IPS-18c (cell line): ENCODE data around the gene FUT6.
"Not testable (repeated sequence)": the region's sequence is repeated elsewhere in the genome, so short reads cannot be mapped to it uniquely, and the experiment has no call there.

ENCODE experiments used
- H3K4me3 ChIP-seq: 2 replicates; pipeline ENCODE4 v1.7.0; 2013; ENCODE audit warnings: low read depth, mild to moderate bottlenecking, low read length, moderate library complexity; ENCODE audit not compliant: insufficient read depth
- H3K9me3 ChIP-seq: one replicate; pipeline ENCODE4 v1.6.1; 2013; ENCODE audit warnings: mild to moderate bottlenecking, low read length, moderate library complexity; ENCODE audit not compliant: control insufficient read depth, insufficient read depth

FUT6 gene

DNA sequence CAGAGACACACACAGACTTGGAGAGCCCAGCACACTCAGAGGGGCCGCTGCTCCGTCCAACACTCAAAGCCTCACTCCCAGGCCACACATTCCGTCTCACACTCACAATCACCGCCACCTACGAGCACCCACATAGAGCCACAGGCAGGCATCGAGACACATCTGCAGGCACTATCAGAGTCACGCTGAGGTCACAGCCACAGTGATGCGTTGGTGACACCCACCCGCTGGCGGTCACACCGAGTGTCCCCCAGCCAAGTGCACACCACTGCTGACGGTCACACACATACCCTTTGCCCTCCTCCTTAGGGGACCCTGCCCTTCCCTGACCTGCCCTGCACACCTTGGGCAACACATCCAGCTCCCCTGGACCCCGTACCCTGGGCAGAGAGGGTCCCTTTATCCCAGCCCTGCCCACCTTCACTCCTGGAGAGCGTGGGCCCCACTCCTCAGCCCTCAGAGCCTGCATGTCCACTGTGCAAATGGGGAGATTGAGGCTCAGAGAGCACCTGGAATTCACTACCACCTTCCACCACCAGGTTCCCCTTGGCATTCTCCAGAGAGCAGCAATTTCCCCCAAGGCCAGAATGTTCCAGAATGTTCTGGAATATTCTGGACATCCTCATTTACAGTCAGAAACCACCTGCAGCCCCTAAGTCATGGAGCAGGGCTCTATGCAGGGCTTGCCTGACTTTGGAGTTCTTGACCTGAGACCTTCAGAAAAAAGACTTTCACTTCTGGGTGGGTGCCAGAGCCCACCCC, 25.4 kb upstream of the FUT6 start:
- Histone ChIP-seq H3K4me3 (no peak overlapping the region), H3K9me3 (no peaks in the 10 kb centered on the region)

DNA sequence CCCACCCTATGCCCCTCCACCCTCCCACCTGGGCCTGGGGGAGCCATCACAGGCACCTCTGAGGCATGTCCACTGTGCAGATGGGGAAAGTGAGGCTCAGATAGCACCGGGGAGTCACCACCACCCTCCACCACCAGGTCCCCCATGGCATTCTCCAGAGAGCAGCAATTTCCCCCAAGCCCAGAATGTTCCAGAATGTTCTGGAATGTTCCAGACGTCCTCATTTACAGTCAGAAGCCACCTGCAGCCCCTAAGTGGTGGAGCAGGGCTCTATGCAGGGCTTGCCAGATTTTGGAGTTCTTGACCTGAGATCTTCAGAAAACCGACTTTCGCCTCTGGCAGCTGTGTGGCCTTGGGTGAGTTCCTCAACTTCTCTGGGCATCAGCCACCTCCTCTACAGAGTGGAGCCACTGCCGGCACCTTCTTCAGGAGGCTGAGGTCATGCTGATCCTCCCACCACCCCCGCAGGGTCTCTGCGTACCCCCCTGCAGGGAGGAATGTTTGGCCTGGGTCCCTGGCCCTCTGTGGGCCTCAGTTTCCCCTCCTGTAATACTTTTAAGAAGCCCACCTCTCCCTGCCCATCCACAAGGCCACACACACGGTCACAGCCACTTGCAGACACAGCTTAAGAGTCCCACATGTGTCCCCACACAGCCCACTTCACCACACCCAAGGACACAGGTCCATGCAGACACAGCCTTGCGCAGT, 24.7 kb upstream of the FUT6 start:
- no peak overlapping the region for H3K4me3 ChIP-seq
- no peaks in the 10 kb centered on the region for H3K9me3 ChIP-seq

DNA sequence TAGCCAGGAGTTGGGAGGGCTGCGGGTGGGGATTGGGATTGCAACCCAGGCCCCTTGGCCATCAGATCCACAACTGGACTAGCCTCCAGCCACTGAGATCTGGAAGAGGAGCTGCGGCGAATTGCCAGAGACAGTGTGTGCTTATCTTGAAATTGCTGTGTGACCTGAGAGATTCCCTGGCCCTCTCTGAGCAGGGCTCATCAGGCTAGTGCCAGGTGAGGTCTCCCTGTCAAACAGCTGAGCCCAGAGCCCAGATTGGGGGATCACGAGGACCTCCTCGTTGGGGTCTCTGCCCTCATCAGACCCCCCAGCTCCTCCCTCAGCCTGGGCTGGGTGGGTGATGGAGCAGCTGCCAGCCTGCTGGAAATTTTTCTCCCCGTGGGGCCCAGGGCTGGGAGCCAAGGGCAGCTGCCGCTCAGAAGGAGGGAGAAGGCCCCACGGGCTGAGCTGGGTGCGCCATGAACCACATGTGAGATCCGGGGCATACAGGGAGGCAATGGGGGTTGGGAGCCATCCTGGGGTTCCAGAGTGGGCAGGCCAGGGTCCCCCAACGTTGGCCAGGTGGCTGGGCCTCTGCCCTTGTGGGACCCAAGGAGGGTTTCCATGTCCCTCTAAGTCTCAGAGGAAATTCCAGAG, 23.6 kb upstream of the FUT6 start:
- H3K9me3 ChIP-seq: no peaks in the 10 kb centered on the region
- no peak overlapping the region for H3K4me3 ChIP-seq

DNA sequence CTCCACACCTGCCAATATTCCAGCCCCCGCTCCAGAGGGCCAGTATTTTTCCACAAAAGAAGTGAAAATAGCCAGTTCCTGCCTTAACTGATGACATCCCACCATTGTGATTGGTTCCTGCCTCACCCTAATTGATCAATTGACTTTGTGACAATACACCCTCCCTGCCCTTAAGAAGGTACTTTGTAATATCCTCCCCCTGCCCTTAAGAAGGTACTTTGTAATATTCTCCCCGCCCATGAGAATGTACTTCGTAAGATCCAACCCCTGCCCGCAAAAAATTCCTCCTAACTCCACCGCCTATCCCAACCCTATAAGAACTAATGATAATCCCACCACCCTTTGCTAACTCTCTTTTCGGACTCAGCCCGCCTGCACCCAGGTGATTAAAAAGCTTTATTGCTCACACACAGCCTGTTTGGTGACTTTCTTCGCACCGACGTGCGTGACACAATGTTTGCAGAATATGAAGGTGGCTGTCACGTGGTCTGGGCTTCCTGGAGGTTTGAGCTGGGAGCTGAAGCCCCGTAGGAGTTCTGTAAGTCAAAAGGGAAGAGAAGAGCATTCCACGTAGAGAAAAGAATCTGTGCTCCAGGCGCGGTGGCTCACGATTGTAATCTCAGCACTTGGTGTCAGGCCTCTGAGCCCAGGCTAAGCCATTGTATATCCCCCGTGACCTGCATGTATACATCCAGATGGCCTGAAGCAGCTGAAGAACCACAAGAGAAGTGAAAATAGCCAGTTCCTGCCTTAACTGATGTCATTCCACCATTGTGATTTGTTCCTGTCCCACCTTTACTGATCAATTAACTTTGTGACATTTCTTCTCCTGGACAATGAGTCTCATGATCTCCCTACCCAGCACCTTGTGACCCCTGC, 17.9 kb upstream of the FUT6 start:
- no peaks in the 10 kb centered on the region for H3K9me3 ChIP-seq
- H3K4me3 ChIP-seq: no peak overlapping the region

DNA sequence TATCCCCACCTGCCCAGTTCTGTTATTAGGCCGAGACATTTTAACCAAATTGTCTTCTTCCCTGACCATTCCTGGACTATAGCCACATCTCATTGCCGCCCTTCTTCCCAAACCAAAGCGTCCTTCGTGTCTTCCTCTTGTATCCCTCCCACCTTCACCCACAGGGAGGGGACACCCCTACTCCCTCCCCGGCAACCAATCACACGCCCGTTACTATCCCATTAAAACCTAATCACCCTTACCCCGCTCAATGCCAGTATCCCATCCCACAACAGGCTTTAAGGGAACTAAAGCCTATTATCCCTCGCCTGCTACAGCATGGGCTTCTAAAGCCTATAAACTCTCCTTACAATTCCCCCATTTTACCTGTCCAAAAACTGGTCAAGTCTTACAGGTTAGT, 15.6 kb upstream of the FUT6 start:
- not testable (repeated sequence) for H3K4me3 ChIP-seq, H3K9me3 ChIP-seq

DNA sequence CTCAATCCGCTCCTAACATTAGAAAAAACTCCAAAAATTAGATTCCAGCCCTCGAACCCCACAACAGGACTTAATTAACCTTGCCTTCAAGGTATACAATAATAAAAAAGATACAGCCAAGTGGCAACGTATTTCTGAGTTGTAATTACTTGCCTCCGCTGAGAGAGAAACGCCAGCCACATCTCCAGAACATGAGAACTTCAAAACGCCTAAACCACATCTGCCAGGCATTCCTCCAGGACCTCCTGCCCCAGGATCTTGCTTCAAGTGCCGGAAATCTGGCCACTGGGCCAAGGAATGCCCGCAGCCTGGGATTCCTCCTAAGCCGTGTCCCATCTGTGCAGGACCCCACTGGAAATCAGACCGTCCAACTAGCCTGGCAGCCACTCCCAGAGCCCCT, 14.6 kb upstream of the FUT6 start:
- not testable (repeated sequence) for H3K4me3 ChIP-seq, H3K9me3 ChIP-seq

DNA sequence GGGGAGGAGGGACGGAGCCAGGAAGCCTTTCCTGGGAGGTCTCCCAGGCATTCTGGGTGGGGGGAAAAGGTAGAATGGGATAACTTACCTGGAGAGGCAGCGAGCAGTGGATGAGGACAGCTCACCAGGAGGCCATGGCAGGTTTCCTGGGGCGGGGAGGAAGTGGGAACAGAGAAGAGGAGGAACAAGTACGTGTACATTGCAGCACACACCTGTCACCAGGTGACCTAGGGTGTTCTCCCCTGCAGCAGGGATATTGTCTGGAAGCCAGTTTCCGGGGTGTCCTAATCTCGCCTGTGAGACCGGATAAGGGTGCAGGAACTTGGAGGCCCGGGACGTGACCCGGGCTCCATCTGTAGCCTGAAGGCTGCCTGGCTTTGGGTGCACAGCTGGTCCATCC, 11.8 kb upstream of the FUT6 start, which contains the start of gene FUT3:
TSS of gene FUT3 (minus strand) at position 148 of the 400 bp plus-strand sequence.
- no peak within 1 kb of the TSS for H3K4me3 ChIP-seq
- peaks cover 3% of the 10 kb centered on the region for H3K9me3 ChIP-seq

DNA sequence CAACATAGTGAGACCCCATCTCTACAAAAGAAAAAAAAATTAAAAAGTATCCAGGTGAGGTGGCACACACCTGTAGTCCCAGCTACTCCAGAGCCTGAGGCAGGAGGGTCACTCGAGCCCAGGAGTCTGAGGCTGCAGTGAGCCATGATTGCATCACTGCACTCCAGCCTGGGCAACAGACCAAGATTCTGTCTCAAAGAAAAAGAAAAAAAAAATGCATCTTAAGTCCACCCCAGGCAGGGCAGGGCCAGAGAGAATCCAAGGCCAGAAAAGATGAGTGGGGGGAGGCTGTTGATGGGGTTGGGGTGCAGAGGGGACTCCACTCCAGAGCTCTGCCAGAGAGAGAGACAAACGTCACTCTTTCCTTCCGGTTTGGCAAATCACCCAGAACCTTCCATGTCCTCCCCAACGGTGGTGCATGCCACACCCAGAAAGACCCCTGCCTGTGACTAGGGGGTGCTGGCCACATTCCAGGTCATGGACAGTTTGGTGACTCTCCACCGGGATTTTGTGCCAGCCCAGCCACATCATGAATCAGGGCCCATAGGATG, 11.3 kb upstream of the FUT6 start:
- no peak overlapping the region for H3K4me3 ChIP-seq
- H3K9me3 ChIP-seq: peaks cover 3% of the 10 kb centered on the region

DNA sequence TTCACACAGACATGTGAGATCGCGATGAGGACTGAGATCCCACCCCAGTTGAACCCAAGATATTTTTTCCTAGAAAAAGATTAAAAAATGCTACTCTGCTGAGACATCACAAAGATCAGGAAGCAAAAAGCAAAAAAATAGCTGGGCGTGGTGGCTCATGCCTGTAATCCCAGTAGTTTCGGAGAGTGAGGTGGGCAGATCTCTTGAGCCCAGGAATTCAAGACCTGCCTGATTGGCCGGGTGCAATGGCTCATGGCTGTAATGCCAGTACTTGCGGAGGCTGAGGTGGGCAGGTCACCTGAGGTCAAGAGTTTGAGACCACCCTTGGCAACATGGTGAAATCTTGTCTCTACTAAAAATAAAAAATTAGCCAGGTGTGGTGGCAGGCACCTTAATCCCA, 10.7 kb upstream of the FUT6 start:
- Histone ChIP-seq H3K9me3 (peaks cover 3% of the 10 kb centered on the region), H3K4me3 (no peak overlapping the region)

DNA sequence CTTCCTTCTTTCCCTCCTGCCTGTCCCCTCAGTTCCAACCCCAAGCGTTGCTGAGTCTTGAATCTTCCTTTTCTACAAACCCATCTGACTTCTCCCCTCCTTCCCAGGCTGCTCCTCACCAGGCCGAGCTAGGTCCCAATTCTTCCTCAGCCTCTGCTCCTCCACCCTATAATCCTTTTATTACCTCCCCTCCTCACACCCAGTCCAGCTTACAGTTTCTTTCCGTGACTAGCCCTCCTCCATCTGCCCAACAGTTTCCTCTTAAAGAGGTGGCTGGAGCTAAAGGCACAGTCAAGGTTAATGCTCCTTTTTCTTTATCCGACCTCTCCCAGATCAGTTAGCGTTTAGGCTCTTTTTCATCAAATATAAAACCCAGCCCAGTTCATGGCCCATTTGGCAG, 9.1 kb upstream of the FUT6 start:
- H3K4me3 ChIP-seq, H3K9me3 ChIP-seq: not testable (repeated sequence)

DNA sequence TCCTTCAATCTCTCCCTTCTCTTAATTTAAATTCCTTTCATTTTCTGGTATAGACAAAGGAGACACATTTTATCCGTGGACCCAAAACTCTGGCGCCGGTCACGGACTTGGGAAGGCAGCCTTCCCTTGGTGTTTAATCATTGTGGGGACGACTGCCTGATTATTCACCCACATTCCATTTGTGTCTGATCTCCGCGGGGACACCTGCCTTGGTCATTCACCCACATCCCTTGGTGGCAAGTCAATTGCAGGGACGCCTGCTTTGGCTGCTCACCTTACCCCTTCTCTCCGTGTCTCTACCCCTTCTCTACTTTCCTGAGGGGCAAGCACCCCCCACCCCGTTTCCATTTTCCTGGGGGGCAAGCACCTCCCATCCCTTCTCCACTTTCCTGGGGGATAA, 8.3 kb upstream of the FUT6 start:
- H3K9me3 ChIP-seq, H3K4me3 ChIP-seq: not testable (repeated sequence)

DNA sequence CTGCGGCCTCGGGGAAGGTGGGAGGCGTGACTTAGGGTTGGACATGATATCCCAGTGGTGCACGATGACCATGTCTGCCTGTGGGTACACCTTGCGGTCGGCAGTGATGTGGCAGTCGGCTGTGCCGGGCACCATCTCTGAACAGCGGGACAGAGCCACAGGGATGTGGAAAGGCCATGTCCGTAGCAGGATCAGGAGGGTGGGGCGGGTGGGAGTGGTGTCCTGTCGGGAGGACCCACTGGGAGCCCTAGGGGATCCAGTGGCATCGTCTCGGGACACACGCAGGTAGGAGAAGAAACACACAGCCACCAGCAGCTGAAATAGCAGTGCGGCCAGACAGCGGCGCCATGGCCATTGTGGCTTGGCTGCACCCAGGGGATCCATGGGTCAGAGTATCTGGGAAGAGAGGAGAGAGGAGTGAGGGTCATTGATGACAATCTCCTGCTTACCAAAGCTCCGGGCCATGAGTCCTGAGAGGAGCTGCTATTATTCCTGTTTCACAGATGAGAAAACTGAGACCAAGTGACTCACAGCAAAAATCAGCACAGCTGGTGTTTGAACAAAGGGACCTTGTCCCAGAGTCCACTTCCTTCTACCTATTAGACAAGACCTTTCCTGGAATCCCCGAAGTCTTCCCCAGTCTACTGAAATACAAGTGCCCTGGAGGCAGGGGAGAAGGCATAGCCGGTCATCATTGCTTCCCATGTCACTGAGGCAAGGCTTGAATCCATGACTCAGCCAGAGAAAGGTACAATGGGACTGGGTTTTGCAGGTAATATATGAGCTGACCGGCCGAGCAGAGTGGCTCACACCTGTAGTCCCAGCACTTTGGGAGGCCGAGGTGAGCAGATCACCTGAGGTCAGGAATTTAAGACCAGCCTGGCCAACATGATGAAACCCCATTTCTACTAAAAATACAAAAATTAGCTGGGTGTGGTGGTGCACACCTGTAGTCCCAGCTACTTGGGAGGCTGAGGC, 5.2 kb upstream of the FUT6 start:
- Histone ChIP-seq H3K9me3 (peaks cover 3% of the 10 kb centered on the region), H3K4me3 (no peak overlapping the region)

DNA sequence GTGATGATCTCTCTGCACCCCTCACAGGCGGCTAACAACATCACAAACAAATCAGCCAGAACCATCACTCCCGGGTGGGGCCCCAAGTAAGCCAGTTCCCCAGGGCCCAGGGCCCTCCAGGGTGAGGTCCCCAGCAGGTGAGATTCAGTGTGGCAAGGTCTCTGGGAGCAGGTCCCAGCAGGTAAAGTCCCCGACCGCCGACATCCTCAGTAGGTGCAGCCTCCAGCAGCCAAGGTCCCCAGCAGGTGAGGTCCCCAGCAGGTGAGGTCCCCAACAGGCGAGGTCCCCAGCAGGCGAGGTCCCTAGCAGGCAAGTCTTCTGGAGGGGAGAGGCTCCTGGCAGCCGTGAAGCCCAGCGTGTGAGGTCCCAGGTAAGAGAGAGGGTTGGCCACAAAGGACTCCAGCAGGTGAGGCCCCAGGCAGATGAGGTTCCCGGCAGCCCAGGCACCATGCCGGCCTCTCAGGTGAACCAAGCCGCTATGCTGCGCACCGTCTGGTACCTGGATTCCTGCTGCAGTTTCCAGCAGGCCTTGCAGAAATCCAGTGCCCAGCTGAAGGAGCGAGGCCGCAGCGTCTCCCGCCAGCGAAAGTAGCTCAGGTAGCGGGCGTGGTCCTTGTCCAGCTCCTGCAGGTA, 3.9 kb upstream of the FUT6 start:
- H3K4me3 ChIP-seq: no peak overlapping the region

DNA sequence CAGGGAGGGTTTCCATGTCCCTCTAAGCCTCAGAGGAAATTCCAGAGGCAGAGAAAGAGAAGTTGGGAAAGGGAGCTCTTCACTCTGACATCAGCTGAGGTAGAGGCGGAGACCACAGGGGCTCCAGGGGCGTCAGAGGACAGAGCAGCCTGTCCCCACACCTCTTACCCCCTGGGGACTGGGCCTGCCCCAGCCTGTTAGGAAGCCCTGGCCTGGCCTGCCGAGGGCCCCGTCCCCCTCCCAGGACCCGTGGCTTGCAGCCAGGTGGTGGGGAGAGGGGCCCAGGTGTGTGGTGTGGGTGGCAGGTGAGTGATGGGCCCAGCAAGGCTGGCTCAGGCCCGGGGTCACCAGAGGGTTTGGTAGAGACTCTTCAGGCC, 2.2 kb upstream of the FUT6 start:
- not testable (repeated sequence) for H3K9me3 ChIP-seq, H3K4me3 ChIP-seq

More for the DNA sequence above, 3.9 kb upstream of the FUT6 start:
- H3K9me3 ChIP-seq: peaks cover 3% of the 10 kb centered on the region

DNA sequence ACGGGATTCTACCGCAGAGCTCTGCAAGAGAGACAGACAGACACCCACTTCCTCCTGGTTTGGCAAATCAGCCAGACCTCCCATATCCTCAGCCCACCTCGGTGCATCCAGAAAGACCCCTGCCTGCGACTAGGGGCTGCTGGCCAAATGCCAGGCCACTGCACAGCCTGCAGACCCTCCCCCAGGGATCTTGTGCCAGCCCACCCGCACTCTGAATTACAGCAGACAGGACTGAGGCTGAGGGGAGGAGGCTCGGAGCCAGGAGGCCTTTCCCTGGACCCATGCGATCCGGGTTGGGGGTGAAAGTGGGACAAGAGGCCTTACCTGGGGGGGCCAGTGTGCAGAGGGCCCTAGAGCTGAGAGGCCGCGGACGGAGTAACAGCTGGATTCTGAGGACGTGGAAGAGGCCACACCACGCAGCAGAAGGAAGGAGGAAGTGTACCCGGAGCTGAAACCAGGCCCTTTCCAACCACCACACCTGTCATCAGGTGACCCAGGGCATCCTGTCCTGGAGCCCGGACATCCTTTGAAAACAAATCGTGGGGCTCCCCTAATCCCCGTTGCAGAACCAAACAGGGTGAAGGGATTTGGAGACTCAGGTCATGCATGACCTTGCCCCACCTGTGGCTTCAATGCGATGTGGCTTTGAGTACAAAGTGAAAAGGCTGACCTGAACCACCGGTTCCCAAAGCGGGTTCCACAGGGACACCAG, 993 bp downstream of the FUT6 start:
- Histone ChIP-seq H3K9me3 (no peaks in the 10 kb centered on the region), H3K4me3 (no peak overlapping the region)
